Measurements from ENCODE around the gene ALDH5A1.

Gene ALDH5A1

GRCh38 chr6:24524805-24525204 lies 30.0 kb downstream of the ALDH5A1 start:
- DNase-seq (ENCODE audit: low spot score) = peak; percentile 27

- no peak for DNase-seq (ENCODE audit: low spot score)
Observed at GRCh38 chr6:24529985-24530384, 35.2 kb downstream of the ALDH5A1 start.

GRCh38 chr6:24534329-24534728 lies 39.6 kb downstream of the ALDH5A1 start:
- DNase-seq (ENCODE audit: low spot score) = no peak

- DNase-seq (ENCODE audit: low spot score) = no peak
Observed at GRCh38 chr6:24535210-24535609, 40.4 kb downstream of the ALDH5A1 start.

- DNase-seq (ENCODE audit: low spot score) = no peak
Observed at GRCh38 chr6:24536466-24536865, 41.7 kb downstream of the ALDH5A1 start.

- DNase-seq (ENCODE audit: low spot score) = no peak
Observed at GRCh38 chr6:24537082-24537699, 42.4 kb downstream of the ALDH5A1 start.

GRCh38 chr6:24537771-24538385 lies 43.1 kb downstream of the ALDH5A1 start:
- no peak for DNase-seq (ENCODE audit: low spot score)

- DNase-seq (ENCODE audit: low spot score) = no peak
Observed at GRCh38 chr6:24539416-24539815, 44.6 kb downstream of the ALDH5A1 start.

GRCh38 chr6:24540197-24540596 lies 45.4 kb downstream of the ALDH5A1 start:
- DNase-seq (ENCODE audit: low spot score) = no peak

- DNase-seq (ENCODE audit: low spot score) = no peak
Observed at GRCh38 chr6:24543683-24544082, 48.9 kb downstream of the ALDH5A1 start.

- DNase-seq (ENCODE audit: low spot score) = no peak
Observed at GRCh38 chr6:24545183-24545582, 50.4 kb downstream of the ALDH5A1 start.

GRCh38 chr6:24545691-24546090 lies 50.9 kb downstream of the ALDH5A1 start:
- no peak for DNase-seq (ENCODE audit: low spot score)

- no peak for DNase-seq (ENCODE audit: low spot score)
Observed at GRCh38 chr6:24546439-24546838, 51.7 kb downstream of the ALDH5A1 start.

- DNase-seq (ENCODE audit: low spot score) = no peak
Observed at GRCh38 chr6:24547243-24547642, 52.5 kb downstream of the ALDH5A1 start.

GRCh38 chr6:24549158-24549557 lies 54.4 kb downstream of the ALDH5A1 start:
- DNase-seq (ENCODE audit: low spot score) = no peak

- DNase-seq (ENCODE audit: low spot score) = no peak
Observed at GRCh38 chr6:24549674-24550353, 55.0 kb downstream of the ALDH5A1 start.

- DNase-seq (ENCODE audit: low spot score) = no peak
Observed at GRCh38 chr6:24551139-24551538, 56.4 kb downstream of the ALDH5A1 start.

GRCh38 chr6:24554474-24554873 lies 59.7 kb downstream of the ALDH5A1 start:
- no peak for DNase-seq (ENCODE audit: low spot score)

- no peak for DNase-seq (ENCODE audit: low spot score)
Observed at GRCh38 chr6:24558516-24558915, 63.7 kb downstream of the ALDH5A1 start.

- DNase-seq (ENCODE audit: low spot score) = no peak
Observed at GRCh38 chr6:24564081-24564480, 69.3 kb downstream of the ALDH5A1 start.

- DNase-seq (ENCODE audit: low spot score) = no peak
Observed at GRCh38 chr6:24565196-24565595, 70.4 kb downstream of the ALDH5A1 start.

GRCh38 chr6:24566020-24566767 lies 71.4 kb downstream of the ALDH5A1 start:
- no peak for DNase-seq (ENCODE audit: low spot score)

GRCh38 chr6:24568683-24569082 lies 73.9 kb downstream of the ALDH5A1 start:
- DNase-seq (ENCODE audit: low spot score) = no peak
